ENCODE data around the gene TOMM22. TPM values are rescaled to one million over a fixed set of nuclear protein-coding genes. Genes with fewer than 3 reads are reported as not detected.

The TOMM22 gene
- total RNA-seq, 1 experiment from 2014 or later = 71.5 TPM

DNA sequence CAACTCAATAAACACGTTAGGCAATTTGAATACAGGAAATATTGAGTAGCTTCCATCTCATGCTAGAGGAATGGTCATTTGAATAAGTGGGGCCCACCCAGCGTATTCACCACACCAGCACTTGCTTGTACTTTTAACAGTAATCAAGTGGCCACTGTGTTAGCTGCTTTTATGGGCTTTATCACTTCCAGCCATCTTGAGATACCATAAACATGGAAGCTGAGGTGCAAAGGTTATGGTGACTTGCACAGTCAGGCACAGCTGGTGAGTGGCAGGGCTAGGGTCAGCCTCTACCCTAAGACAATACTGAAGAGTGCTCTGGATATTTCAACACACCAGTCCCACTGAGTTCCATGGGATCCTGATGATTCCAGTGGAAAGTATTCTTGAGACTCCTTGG lies 12.3 kb downstream of the TOMM22 start:
- ChIA-PET CTCF (no interaction called here), POLR2A (interaction anchor here (7.9 to 8.7 kb wide), 2 partner anchors 10 to 12 kb away, joined by 118 to 223 read pairs; partner anchors contain the start of genes GTPBP1 and TOMM22)
- BruUV-seq (replicated peaks) = no TSS peak
- H3K4me3 Mint-ChIP-seq (ENCODE audit: unreplicated experiment) = no peak overlapping the region
- H3K36me3 Mint-ChIP-seq (ENCODE audit: insufficient read depth, unreplicated experiment) = peaks cover 62% of the 10 kb centered on the region
- peaks cover 33% of the 10 kb centered on the region for H3K4me1 Mint-ChIP-seq (ENCODE audit: insufficient read depth, unreplicated experiment)
- no peak overlapping the region for H3K27ac Mint-ChIP-seq (ENCODE audit: low read depth, unreplicated experiment)
- no peaks in the 10 kb centered on the region for H3K9me3 Mint-ChIP-seq (ENCODE audit: unreplicated experiment)
- H3K27me3 Mint-ChIP-seq (ENCODE audit: insufficient read depth, unreplicated experiment) = no peaks in the 10 kb centered on the region
- intact Hi-C loops (cut with micrococcal nuclease) = no loop called here
- TF ChIP-seq, protein P1, sequence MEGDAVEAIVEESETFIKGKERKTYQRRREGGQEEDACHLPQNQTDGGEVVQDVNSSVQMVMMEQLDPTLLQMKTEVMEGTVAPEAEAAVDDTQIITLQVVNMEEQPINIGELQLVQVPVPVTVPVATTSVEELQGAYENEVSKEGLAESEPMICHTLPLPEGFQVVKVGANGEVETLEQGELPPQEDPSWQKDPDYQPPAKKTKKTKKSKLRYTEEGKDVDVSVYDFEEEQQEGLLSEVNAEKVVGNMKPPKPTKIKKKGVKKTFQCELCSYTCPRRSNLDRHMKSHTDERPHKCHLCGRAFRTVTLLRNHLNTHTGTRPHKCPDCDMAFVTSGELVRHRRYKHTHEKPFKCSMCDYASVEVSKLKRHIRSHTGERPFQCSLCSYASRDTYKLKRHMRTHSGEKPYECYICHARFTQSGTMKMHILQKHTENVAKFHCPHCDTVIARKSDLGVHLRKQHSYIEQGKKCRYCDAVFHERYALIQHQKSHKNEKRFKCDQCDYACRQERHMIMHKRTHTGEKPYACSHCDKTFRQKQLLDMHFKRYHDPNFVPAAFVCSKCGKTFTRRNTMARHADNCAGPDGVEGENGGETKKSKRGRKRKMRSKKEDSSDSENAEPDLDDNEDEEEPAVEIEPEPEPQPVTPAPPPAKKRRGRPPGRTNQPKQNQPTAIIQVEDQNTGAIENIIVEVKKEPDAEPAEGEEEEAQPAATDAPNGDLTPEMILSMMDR (IDR thresholded peaks at IDR 0.05; ENCODE audit: unreplicated experiment) = no peak
- no peak for DNase-seq (ENCODE audit: unreplicated experiment)

DNA sequence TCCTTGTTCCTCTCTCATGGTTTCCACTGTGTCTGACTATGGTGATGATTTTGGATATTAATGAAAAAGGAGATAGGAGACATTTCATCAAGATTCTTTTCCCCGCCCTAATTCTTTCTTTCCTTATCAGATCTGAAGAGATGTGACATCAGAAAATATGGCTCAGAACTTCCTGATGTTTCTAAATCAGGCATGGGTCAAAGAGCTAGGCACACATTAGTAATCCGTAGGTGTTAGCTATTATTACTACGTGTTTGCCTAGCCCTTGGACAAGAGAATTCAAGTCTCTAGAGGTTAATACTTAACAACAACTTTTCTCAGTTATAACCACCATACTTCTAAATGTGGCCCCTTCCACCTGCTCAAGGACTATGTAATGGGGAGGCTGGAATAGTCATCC lies 13.2 kb downstream of the TOMM22 start:
- H3K4me1 Mint-ChIP-seq (ENCODE audit: insufficient read depth, unreplicated experiment) = peaks cover 33% of the 10 kb centered on the region
- no peak for DNase-seq (ENCODE audit: unreplicated experiment)
- no peak overlapping the region for H3K27ac Mint-ChIP-seq (ENCODE audit: low read depth, unreplicated experiment)
- CTCF ChIA-PET = interaction anchor here (0.6 kb wide), 1 partner anchor 154 kb away, joined by 4 read pairs; no protein-coding TSS in a partner anchor
- no peaks in the 10 kb centered on the region for H3K9me3 Mint-ChIP-seq (ENCODE audit: unreplicated experiment)
- BruUV-seq (replicated peaks) = no TSS peak
- no peak overlapping the region for H3K4me3 Mint-ChIP-seq (ENCODE audit: unreplicated experiment)
- no peaks in the 10 kb centered on the region for H3K27me3 Mint-ChIP-seq (ENCODE audit: insufficient read depth, unreplicated experiment)
- intact Hi-C loops (cut with micrococcal nuclease) = no loop called here
- peaks cover 54% of the 10 kb centered on the region for H3K36me3 Mint-ChIP-seq (ENCODE audit: insufficient read depth, unreplicated experiment)
- POLR2A ChIA-PET = interaction anchor here (1.0 to 8.7 kb wide), 4 partner anchors 8 to 38 kb away, joined by 3 to 223 read pairs (median 61); partner anchors contain the start of genes GTPBP1 and TOMM22
- TF ChIP-seq, protein P1 (IDR thresholded peaks at IDR 0.05; ENCODE audit: unreplicated experiment) = no peak

DNA sequence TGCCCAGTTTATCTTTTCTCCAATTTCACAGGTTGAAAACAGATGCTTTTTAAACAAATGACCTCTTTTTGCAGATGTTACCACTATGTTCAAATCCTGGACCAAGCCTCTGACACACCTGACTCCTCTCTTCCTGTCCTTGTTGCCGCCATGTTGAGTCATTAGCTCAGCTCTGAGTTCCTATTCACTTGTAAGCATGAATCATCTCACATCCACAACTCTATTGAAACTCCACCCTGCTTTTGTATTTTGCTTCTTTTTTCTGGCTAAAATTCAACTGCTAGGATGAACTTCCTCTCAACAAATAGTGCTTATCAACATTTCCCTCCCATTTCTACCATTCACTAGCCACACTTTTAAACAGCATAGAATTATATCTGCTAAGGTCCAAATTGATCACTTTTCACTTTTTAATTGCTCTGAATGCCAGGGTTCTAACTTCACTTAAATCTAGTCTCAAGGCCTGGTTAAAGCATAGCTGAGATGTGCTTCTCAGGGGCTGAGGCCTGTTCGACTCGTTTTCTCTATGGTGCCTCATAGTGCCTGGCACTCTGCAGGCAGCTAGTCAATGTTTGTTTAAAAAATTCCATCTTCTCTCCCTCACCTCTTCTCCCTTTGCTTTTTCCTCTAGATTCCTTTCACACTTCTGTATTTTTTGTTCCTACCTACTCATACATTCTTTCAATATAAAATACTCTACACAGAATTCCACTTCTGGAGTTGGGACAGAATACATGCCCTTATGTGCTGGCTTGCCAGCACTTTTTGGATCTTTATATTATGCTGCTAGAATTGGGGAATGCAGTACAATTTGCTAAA lies 15.1 kb downstream of the TOMM22 start:
- peak overlapping the region; percentile 79 for H3K4me3 Mint-ChIP-seq (ENCODE audit: unreplicated experiment)
- intact Hi-C loops (cut with micrococcal nuclease) = no loop called here
- TF ChIP-seq, protein P1 (IDR thresholded peaks at IDR 0.05; ENCODE audit: unreplicated experiment) = no peak
- ChIA-PET POLR2A (interaction anchor here (0.5 to 8.7 kb wide), 12 partner anchors 10 to 1155 kb away, joined by 3 to 223 read pairs (median 4); partner anchors contain the start of genes CBY1, FAM227A, GTPBP1 and SUN2), CTCF (interaction anchor here (4.9 kb wide), 1 partner anchor 14 kb away, joined by 40 read pairs; the partner anchor contains the start of gene TOMM22)
- no peaks in the 10 kb centered on the region for H3K9me3 Mint-ChIP-seq (ENCODE audit: unreplicated experiment)
- peak overlapping the region; percentile 81 for H3K27ac Mint-ChIP-seq (ENCODE audit: low read depth, unreplicated experiment)
- peak; percentile 83 for DNase-seq (ENCODE audit: unreplicated experiment)
- H3K36me3 Mint-ChIP-seq (ENCODE audit: insufficient read depth, unreplicated experiment) = peaks cover 37% of the 10 kb centered on the region
- no peaks in the 10 kb centered on the region for H3K27me3 Mint-ChIP-seq (ENCODE audit: insufficient read depth, unreplicated experiment)
- H3K4me1 Mint-ChIP-seq (ENCODE audit: insufficient read depth, unreplicated experiment) = peaks cover 33% of the 10 kb centered on the region
- BruUV-seq (replicated peaks) = no TSS peak

DNA sequence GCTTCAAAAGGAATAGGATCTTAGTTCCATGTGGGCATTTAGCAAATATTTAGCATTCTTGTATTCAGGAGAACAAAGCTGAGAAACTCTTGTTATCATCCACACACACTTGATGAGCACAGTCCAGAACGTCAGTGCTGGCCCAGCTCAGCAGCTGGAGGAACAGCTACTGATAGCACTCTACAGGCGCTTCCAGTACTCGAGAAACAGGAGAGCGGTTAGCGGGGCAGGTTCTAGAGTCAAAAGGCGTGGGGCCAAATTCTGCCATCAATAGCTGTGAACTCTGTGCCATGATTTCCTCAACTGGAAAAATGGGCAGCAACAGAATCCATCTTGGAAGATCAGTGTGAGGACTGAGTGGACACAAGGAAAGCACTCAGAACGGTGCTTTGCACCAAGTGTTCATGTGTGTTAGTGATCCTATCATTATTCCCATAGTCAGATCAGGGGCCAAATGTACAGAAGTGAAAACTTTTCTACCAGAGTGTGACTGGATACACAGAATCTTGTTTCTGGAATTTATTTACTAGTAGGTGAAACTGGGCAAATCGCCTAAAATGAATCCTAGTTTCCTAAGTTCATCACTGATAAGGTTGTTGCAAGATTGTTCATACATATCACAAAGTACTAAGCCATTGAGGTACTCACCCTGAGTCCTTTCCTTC lies 15.8 kb downstream of the TOMM22 start:
- intact Hi-C loops (cut with micrococcal nuclease) = no loop called here
- Mint-ChIP-seq H3K9me3 (ENCODE audit: unreplicated experiment) (no peaks in the 10 kb centered on the region), H3K27me3 (ENCODE audit: insufficient read depth, unreplicated experiment) (no peaks in the 10 kb centered on the region), H3K4me1 (ENCODE audit: insufficient read depth, unreplicated experiment) (peaks cover 33% of the 10 kb centered on the region), H3K36me3 (ENCODE audit: insufficient read depth, unreplicated experiment) (peaks cover 30% of the 10 kb centered on the region), H3K4me3 (ENCODE audit: unreplicated experiment) (peak overlapping the region; percentile 79), H3K27ac (ENCODE audit: low read depth, unreplicated experiment) (peak overlapping the region; percentile 81)
- no peak for DNase-seq (ENCODE audit: unreplicated experiment)
- CTCF ChIA-PET = interaction anchor here (0.6 to 4.9 kb wide), 3 partner anchors 15 to 645 kb away, joined by 3 to 40 read pairs (median 3); partner anchors contain the start of genes TMEM184B and TOMM22
- TF ChIP-seq, protein P1 (IDR thresholded peaks at IDR 0.05; ENCODE audit: unreplicated experiment) = no peak
- BruUV-seq (replicated peaks) = no TSS peak
- POLR2A ChIA-PET = interaction anchor here (0.5 to 8.7 kb wide), 17 partner anchors 9 to 1966 kb away, joined by 3 to 223 read pairs (median 4); partner anchors contain the start of genes CBY1, FAM227A, GTPBP1 and MICALL1

All from MCF 10A (cell line).